ENCODE measurements around the gene LSM3.

LSM3 gene
- total RNA-seq = 12.4 reads per million, percentile 36 among the genes with 10 or more reads in this experiment

DNA sequence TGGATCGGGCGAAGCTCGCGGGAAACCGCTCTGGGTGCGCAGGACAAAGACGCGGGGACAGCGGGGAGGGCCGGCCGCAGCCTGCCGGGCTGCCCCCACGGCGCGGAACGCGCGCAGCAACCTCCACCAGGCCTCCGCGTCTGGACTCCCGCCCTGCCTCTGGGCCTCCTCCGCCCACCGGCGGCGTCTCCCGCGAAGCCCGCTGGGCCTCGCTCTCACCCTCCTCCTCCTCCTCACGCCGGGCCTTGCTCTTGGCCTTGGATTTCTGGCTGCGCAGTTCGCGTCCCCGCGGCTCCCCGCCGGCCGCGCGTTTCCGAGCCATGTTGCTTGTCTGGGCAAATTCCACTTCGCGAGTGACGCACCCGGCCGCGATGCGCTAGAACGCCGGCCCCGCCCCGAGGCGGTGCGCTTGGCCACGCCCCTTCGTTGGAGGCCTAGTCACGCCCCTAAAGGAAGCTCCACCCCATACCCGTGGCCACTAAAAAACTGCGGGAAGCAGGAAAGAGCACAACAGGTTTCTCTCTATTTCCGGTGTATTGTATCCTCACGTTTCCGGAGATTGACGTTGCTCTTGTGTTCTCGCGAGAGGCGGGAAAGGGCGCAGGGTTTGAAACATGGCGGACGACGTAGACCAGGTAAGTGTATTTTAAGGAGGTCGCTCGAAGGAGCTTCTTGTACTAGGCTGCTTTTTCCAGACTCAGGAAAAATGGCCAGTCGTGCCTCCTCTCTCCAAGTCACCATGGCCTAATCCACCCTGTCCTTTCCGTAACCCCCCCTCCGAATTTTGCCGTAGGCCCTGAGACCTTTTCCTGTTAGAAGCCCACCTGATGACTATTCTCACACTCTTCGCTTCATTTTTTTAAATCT, at the start of gene LSM3, which contains the start of gene XPC:
LSM3 (plus strand) TSS at position 571 of the 867 bp plus-strand sequence; CDS start at position 615, 44 bp downstream.
XPC (minus strand) TSS at position 355 of the 867 bp plus-strand sequence; CDS start at position 322, 33 bp downstream.
- DNase-seq = peak; percentile 97

DNA sequence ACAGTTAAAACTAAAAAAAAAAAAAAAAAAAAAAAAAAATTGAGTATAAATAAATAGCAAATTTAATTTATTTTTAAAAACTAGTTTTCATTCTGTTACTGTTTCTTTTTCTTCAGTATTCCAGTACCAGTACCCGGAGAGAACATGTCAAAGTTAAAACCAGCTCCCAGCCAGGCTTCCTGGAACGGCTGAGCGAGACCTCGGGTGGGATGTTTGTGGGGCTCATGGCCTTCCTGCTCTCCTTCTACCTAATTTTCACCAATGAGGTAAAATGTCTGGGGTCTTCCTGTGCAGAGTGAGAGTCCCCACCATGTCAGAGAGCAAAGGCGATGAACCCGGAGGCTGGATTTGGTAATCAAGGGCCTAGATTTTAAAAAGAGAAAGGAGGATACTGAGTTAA, 49.3 kb upstream of the LSM3 start:
- DNase-seq = no peak

- DNase-seq = no peak
These were observed 48.4 kb upstream of the LSM3 start for GRCh38 chr3:14130230-14130629.

- no peak for DNase-seq
These were observed 47.9 kb upstream of the LSM3 start for GRCh38 chr3:14130707-14131106.

GRCh38 chr3:14131134-14131533, 47.5 kb upstream of the LSM3 start:
- no peak for DNase-seq

DNA sequence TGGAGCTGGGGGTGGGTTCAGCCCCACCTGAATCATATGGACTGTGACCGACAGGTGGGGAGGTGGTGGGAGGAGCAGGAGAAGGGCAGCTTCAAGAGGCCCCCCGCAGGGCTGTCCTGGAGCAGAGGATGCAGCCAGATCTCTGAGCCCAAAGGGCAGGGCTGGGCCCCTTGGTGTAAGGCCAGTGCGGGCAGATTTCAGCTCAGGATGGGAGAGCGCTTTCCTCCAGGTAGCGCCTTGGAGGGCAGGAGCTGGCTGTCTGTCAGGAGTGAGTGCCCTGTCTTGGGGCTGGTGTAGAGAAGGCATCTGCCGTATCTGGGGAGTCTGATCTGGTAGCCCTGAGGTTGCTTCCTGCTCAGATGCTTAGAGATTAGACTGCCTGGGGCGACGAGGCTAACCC, 46.5 kb upstream of the LSM3 start:
- DNase-seq = no peak

DNA sequence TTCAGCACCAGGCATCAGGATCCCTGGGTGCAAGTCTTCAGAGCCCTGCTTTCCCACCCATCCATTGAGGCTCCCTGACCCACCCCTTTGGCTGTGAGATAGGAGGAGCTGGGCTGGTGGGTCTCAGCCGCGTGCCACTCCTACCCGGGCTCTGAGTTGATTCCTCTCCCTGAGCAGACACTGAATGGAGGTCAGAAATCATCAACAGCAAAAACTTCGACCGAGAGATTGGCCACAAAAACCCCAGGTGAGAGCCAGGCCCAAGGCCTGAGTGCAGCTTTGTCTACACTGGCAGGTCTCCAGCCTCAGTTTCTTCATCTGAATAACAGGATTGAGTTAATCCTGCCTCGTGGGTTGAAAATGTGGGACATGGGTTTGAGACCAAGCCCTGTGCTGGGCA, 45.9 kb upstream of the LSM3 start:
- no peak for DNase-seq

DNA sequence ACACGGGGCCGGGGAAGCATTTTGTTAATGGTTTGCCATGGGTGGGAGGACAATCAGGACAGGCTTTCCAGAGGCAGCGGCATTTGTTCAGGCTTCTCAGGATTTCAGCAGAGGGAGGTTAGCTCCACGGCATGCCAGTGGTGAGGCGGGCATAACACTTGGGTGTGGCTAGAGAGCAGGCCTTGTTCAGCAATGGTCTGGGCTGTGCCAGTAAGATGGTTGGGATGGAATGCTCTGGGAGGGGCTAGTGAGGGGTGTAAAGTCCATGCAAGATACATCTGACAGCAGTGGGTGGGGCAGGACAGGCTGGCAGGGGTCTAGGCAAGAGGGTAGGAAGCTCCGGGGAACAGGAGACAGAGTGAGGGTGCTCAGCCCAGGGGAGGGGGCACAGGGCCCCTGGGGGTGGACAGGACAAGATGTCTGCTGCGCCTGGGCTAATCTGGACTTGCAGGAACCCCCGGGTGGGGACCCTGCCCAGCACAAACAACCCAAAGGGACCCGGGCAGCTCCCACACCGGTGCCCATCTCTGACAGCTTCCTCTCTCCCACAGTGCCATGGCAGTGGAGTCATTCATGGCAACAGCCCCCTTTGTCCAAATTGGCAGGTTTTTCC, 45.3 kb upstream of the LSM3 start:
- DNase-seq = no peak

GRCh38 chr3:14133876-14134275, 44.7 kb upstream of the LSM3 start:
- no peak for DNase-seq

GRCh38 chr3:14134291-14134690, 44.3 kb upstream of the LSM3 start:
- DNase-seq = no peak

GRCh38 chr3:14135581-14135980, 43.0 kb upstream of the LSM3 start:
- DNase-seq = no peak

GRCh38 chr3:14137004-14137403, 41.6 kb upstream of the LSM3 start:
- DNase-seq = no peak

DNA sequence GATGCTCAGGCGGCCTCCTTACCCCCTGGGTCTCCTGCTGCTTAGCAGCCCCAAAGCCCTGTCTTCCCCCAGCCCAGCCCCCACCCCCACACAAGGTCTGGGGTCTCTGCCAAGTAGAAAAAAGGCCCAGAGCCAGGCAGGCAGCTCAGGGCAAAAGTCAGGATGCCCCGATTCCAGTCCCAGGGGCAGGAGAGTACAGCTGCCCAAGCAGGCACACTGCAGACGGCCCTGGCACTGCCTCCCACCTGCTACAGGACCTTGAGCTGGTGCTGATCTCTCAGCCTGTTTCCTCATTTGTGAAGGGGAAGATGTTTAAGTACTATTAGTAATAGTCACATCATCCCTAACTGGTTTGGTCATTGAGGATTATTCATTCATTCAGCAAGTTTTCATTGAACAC, 41.2 kb upstream of the LSM3 start:
- no peak for DNase-seq

DNA sequence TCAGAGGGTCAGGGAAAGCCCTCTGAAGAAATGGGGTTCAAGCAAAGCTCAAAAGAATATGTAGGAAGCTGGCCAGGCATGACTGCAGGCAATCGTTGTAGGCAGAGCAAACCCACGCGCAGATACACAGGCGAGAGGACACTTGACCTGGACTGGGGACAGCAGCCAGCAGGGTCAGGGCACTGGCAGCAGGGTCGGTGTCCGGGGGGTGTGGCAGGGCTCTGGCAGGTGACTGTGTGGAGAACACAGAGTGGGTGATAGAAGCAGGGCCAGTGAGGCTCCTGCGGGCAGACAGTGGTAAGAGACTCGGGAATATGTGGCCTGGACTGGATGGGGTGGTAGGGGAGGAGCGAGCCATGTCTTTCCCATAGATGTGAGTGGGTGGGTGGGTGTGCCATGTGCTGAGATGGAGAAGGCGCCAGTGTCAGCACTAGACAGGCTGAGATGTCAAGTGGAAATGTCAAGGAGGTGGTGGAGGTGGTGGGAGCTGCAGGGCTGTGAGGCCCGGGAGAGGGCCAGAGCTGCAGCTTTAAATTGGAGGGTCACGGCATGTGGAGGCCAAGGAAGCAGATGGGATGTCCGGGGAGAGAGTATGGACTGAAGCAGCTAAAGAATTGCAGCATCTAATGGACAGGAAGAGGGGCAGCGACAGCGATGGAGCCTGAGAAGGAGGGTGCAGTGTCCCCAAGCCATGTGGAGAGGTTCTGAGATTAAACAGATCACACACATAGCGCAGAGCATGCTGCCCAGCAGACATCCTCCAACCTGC, 40.3 kb upstream of the LSM3 start:
- DNase-seq = no peak

DNA sequence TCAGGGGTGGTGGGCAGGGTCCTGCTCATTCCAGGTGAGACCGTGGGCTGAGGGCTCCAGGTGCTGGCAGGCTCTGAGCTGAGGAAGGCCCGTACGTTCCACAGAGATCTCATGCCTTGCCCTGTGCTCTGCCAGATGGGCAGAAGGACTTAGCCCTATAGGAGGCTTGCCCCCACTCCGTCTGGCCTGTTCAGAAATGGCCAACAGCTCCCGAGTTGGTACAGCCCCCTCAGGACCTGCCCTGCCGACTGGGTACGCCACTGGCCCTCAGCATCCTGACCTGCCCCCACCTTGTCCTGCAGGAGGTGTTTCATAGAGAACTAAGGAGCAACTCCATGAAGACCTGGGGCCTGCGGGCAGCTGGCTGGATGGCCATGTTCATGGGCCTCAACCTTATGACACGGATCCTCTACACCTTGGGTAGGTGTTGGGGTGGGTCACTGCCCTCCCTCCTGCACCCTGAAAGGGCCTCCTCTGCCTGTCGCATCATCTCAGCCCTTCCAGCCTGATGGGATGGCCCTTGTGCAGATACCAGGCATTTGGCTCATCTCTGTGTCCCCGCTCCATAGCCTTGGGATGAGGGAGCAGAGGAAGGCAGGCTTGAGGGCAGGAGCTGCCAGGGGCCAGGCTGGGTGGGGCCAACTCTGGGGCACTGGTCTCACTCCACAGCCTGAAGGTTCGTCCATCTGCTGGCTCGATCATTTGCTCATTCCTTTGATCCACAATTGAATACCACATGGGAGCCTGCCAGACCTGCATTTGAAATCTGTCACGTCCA, 39.5 kb upstream of the LSM3 start:
- no peak for DNase-seq

GRCh38 chr3:14139771-14140170, 38.8 kb upstream of the LSM3 start:
- DNase-seq = no peak

DNA sequence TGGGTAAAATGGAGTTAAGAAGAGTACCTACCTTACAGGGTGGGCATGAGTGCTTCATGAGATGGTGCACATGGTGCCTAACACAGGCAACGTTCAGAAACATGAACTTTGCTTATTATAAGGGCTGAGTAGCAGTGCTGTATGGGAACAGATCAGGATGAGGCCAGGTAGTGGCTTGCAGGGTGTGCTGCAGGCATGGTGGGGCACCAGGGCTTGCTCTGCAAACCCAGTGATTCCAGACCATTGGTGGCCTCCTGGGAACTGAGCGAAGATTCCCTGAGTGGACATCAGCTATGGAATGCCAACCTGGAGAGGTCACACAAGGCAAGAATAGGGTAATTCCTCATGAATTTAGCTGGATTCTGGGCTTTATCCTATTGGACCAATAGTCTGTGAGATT, 37.9 kb upstream of the LSM3 start:
- DNase-seq = no peak

DNA sequence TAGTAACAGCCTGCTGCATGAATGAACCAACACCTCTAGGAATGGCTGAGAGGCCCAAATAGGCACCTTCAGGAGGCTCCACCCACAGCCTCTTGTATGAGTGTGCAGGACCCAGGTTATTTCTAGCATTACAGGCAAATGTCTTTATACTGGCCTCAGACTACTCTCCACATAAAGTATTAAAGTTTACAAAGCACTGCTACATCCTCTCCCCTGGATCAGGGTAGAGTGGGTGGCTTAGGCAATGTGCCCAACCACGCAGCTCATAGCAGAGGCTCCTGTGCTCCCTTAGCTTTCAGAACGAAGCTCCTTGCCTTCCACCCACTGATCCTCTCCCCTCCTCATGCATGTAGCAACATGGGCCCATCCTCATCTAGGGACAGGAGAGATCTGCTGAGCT, 37.5 kb upstream of the LSM3 start:
- DNase-seq = no peak

DNA sequence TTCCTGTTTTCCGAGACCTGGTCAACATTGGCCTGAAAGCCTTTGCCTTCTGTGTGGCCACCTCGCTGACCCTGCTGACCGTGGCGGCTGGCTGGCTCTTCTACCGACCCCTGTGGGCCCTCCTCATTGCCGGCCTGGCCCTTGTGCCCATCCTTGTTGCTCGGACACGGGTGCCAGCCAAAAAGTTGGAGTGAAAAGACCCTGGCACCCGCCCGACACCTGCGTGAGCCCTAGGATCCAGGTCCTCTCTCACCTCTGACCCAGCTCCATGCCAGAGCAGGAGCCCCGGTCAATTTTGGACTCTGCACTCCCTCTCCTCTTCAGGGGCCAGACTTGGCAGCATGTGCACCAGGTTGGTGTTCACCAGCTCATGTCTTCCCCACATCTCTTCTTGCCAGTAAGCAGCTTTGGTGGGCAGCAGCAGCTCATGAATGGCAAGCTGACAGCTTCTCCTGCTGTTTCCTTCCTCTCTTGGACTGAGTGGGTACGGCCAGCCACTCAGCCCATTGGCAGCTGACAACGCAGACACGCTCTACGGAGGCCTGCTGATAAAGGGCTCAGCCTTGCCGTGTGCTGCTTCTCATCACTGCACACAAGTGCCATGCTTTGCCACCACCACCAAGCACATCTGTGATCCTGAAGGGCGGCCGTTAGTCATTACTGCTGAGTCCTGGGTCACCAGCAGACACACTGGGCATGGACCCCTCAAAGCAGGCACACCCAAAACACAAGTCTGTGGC, 36.8 kb upstream of the LSM3 start:
- DNase-seq = no peak

GRCh38 chr3:14142567-14143270, 35.9 kb upstream of the LSM3 start:
- DNase-seq = peak; percentile 69
